OCI-LY3 (cell line): ENCODE results near the gene URB2.
"Not testable (repeated sequence)": the region's sequence is repeated elsewhere in the genome, so short reads cannot be mapped to it uniquely, and the experiment has no call there.

ENCODE experiments used
- H2AFZ ChIP-seq: fragments of 200-600, 300-600 bp; shearing (Covaris generic); 2 replicates; pipeline ENCODE4 v1.6.0; 2014; ENCODE audit warnings: antibody characterized with exemption, low read depth, low read length
- H3K27ac ChIP-seq: fragments of 200-600, 300-600 bp; sonication (generic); 2 replicates; pipeline ENCODE4 v1.5.1; 2014; ENCODE audit warnings: mild to moderate bottlenecking, low read length, moderate library complexity, mixed read lengths
- H3K27me3 ChIP-seq: fragments of 200-600, 300-600 bp; sonication (generic); 2 replicates; pipeline ENCODE4 v1.6.1; 2014; ENCODE audit warnings: low read depth, low read length, mixed read lengths
- H3K36me3 ChIP-seq: fragments of 200-600, 300-600 bp; sonication (generic); replicated peaks from 2 replicates; pipeline ENCODE3; 2014; ENCODE audit warnings: low read depth, low read length, mixed read lengths
- H3K4me1 ChIP-seq: fragments of 300-600, 200-600 bp; sonication (generic); 2 replicates; pipeline ENCODE4 v1.6.1; 2014; ENCODE audit warnings: low read length, mixed read lengths
- H3K4me2 ChIP-seq: fragments of 200-600, 300-600 bp; sonication (generic); 2 replicates; pipeline ENCODE4 v1.6.1; 2014; ENCODE audit warnings: low read length, mixed read lengths
- H3K4me3 ChIP-seq: fragments of 300-600, 200-600 bp; sonication (generic); 2 replicates; pipeline ENCODE4 v1.5.1; 2014; ENCODE audit warnings: antibody characterized with exemption, mild to moderate bottlenecking, low read length, moderate library complexity
- H3K79me2 ChIP-seq: fragments of 300-600, 200-600 bp; shearing (Covaris generic); 2 replicates; pipeline ENCODE4 v1.6.1; 2014; ENCODE audit warnings: mild to moderate bottlenecking, low read length, mixed read lengths
- H3K9ac ChIP-seq: fragments of 300-600, 200-600 bp; shearing (Covaris generic); 2 replicates; pipeline ENCODE4 v1.6.0; 2014; ENCODE audit warnings: mild to moderate bottlenecking, low read length, moderate library complexity
- H3K9me3 ChIP-seq: fragments of 200-600, 300-600 bp; shearing (Covaris generic); 2 replicates; pipeline ENCODE4 v1.6.1; 2014; ENCODE audit warnings: low read length, mixed read lengths; ENCODE audit not compliant: insufficient read depth
- H4K20me1 ChIP-seq: fragments of 200-600, 300-600 bp; sonication (generic); 2 replicates; pipeline ENCODE4 v1.6.1; 2016; ENCODE audit warnings: low read length, mixed read lengths; ENCODE audit not compliant: insufficient read depth
- EZH2phosphoT487 ChIP-seq: fragments of 200-600 bp; shearing (Covaris generic); IDR thresholded peaks from 2 replicates; pipeline ENCODE4 v1.6.1; 2018; ENCODE audit warnings: antibody characterized with exemption, mixed run types, low read depth
- TF ChIP-seq, protein P1 (sequence below): fragments of 200-600, 300-600 bp; sonication (generic); IDR thresholded peaks from 2 replicates; pipeline ENCODE4 v1.5.1; 2014; ENCODE audit warnings: antibody characterized with exemption, low read length, low read depth

Gene URB2

DNA sequence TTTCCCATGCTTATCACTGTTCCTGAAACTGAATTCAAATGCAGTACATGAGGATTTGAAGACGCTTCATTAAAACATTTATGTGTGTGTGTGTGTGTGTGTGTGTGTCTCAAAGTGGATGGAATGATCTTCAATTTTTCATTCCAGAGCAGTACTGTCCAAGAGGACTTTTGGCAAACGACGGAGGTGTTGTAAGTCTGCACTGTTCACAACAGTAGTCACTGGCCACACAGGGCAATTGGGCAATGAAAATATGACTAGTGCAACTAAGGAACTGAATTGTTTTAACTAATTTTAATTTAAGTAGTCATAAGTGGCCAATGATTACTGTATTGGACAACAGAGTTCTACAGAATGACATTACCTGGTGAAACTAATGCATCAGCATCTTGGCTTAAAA lies 5.2 kb upstream of the URB2 start:
- no peaks in the 10 kb centered on the region for H3K27me3 ChIP-seq
- no peak overlapping the region for H3K4me3 ChIP-seq
- no peak for TF ChIP-seq EZH2phosphoT487
- TF ChIP-seq, protein P1, sequence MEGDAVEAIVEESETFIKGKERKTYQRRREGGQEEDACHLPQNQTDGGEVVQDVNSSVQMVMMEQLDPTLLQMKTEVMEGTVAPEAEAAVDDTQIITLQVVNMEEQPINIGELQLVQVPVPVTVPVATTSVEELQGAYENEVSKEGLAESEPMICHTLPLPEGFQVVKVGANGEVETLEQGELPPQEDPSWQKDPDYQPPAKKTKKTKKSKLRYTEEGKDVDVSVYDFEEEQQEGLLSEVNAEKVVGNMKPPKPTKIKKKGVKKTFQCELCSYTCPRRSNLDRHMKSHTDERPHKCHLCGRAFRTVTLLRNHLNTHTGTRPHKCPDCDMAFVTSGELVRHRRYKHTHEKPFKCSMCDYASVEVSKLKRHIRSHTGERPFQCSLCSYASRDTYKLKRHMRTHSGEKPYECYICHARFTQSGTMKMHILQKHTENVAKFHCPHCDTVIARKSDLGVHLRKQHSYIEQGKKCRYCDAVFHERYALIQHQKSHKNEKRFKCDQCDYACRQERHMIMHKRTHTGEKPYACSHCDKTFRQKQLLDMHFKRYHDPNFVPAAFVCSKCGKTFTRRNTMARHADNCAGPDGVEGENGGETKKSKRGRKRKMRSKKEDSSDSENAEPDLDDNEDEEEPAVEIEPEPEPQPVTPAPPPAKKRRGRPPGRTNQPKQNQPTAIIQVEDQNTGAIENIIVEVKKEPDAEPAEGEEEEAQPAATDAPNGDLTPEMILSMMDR = no peak
- H4K20me1 ChIP-seq = peaks cover 62% of the 10 kb centered on the region
- H3K36me3 ChIP-seq = no peaks in the 10 kb centered on the region
- H2AFZ ChIP-seq = no peak overlapping the region
- no peak overlapping the region for H3K9ac ChIP-seq
- H3K9me3 ChIP-seq = no peaks in the 10 kb centered on the region
- H3K27ac ChIP-seq = no peak overlapping the region
- H3K4me1 ChIP-seq = peaks cover 27% of the 10 kb centered on the region
- H3K79me2 ChIP-seq = peaks cover 94% of the 10 kb centered on the region
- no peak overlapping the region for H3K4me2 ChIP-seq

DNA sequence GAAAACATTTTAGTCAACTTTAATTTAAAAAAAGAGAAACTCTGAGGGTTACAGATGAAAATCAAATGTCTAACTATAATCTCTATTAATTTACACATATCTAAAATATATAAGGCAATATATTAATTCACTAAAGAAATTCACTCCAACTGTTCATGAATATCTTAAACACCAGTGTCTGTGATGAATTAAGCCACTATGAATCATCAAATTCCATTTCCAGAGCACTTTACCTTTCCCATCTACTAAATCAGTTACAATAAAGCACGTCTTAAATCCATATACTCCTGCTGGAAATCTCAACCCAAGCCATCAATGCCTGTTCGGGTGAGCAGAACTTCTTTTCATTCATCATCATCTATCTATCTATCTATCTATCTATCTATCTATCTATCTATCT lies 4.4 kb upstream of the URB2 start:
- Histone ChIP-seq H3K79me2 (peaks cover 94% of the 10 kb centered on the region), H3K9ac (no peak overlapping the region), H3K4me1 (peaks cover 27% of the 10 kb centered on the region), H3K4me2 (no peak overlapping the region), H3K9me3 (no peaks in the 10 kb centered on the region), H3K36me3 (no peaks in the 10 kb centered on the region), H3K4me3 (no peak overlapping the region), H4K20me1 (peaks cover 61% of the 10 kb centered on the region), H3K27me3 (no peaks in the 10 kb centered on the region), H2AFZ (no peak overlapping the region), H3K27ac (no peak overlapping the region)
- TF ChIP-seq EZH2phosphoT487 = no peak
- TF ChIP-seq, protein P1 = no peak

DNA sequence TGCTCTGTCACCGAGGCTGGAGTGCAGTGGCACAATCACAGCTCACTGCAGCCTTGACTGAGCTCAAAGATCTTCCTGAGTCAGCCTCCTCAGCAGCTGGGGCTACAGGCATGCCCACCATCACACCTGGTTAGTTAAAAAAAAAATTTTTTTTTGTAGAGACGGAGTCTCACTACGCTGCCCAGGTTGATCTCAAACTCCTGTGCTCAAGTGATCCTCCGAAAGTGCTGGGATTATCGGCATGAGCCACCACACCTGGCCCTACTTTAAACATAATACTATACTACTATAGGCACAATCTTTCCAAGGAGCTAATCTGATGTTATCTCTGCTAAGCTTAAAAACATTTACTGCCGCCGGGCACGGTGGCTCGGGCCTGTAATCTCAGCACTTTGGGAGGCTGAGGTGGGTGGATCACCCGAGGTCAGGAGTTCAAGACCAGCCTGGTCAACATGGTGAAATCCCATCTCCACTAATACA lies 3.4 kb upstream of the URB2 start:
- H3K4me3 ChIP-seq, H3K4me2 ChIP-seq, H3K9ac ChIP-seq, H3K27me3 ChIP-seq, H3K36me3 ChIP-seq, H3K9me3 ChIP-seq, H2AFZ ChIP-seq, H3K27ac ChIP-seq: not testable (repeated sequence)
- peaks cover 33% of the 10 kb centered on the region for H3K4me1 ChIP-seq
- peaks cover 52% of the 10 kb centered on the region for H4K20me1 ChIP-seq
- peaks cover 94% of the 10 kb centered on the region for H3K79me2 ChIP-seq

- TF ChIP-seq, protein P1 = no peak
- no peak for TF ChIP-seq EZH2phosphoT487
- Histone ChIP-seq H3K4me3 (0 out of 2 replicates have a peak overlapping the region, but pooled peaks have one; percentile 90), H3K9me3 (no peaks in the 10 kb centered on the region), H3K4me1 (peaks cover 34% of the 10 kb centered on the region), H3K27ac (peak overlapping the region; percentile 14; the same call in 1 of the 2 replicates), H3K36me3 (no peaks in the 10 kb centered on the region), H3K4me2 (peak overlapping the region; percentile 92; the same call in 1 of the 2 replicates), H3K79me2 (peaks cover 94% of the 10 kb centered on the region), H4K20me1 (peaks cover 49% of the 10 kb centered on the region), H3K27me3 (no peaks in the 10 kb centered on the region), H2AFZ (no peak overlapping the region), H3K9ac (peak overlapping the region; percentile 68; the same call in 1 of the 2 replicates)
These were observed 2.8 kb upstream of the URB2 start for GRCh38 chr1:229623225-229623624.
